ENCODE results near the gene F2RL1.
"Not testable (repeated sequence)": the region's sequence is repeated elsewhere in the genome, so short reads cannot be mapped to it uniquely, and the experiment has no call there.

The F2RL1 gene

DNA sequence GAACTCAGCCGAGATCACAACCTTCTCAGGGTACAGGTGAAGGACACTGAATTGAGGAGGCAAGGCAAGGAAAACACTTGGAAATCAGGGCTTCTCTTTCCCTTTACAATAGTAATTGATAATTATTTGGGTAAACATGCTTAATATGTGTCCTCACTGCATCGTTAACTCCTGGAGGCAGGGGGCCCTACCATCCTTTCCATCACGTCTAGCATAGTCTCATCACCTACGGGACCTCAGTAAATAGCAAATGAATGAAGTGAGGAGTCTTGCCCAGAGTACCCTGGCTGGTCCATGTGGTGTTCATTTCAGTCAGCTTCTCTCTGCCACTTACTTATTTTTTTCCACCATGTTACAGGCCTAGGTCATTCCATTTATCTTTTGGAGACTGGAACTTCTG is 2.3 kb downstream of the F2RL1 start:
- Histone ChIP-seq H3K4me1 (ENCODE audit: control insufficient read depth, low read length) (no peaks in the 10 kb centered on the region), H3K27me3 (ENCODE audit: control insufficient read depth, low read length) (peaks cover 8% of the 10 kb centered on the region), H3K27ac (ENCODE audit: low read depth, low read length) (no peak overlapping the region), H3K4me2 (ENCODE audit: low read length) (no peak overlapping the region), H3K36me3 (ENCODE audit: control insufficient read depth, low read length) (no peaks in the 10 kb centered on the region), H3K4me3 (ENCODE audit: low read length) (no peak overlapping the region), H3K79me2 (ENCODE audit: control insufficient read depth, low read length) (no peaks in the 10 kb centered on the region), H3K9me2 (replicated peaks; ENCODE audit: control insufficient read depth, low read length) (no peaks in the 10 kb centered on the region), H3F3A (ENCODE audit: control insufficient read depth, insufficient read depth) (no peaks in the 10 kb centered on the region), H4K20me1 (ENCODE audit: control insufficient read depth, insufficient read depth, low read depth, low read length) (no peaks in the 10 kb centered on the region), H3K9me3 (ENCODE audit: control insufficient read depth, insufficient read depth, low read length) (no peaks in the 10 kb centered on the region)
- TF ChIP-seq, protein P1, sequence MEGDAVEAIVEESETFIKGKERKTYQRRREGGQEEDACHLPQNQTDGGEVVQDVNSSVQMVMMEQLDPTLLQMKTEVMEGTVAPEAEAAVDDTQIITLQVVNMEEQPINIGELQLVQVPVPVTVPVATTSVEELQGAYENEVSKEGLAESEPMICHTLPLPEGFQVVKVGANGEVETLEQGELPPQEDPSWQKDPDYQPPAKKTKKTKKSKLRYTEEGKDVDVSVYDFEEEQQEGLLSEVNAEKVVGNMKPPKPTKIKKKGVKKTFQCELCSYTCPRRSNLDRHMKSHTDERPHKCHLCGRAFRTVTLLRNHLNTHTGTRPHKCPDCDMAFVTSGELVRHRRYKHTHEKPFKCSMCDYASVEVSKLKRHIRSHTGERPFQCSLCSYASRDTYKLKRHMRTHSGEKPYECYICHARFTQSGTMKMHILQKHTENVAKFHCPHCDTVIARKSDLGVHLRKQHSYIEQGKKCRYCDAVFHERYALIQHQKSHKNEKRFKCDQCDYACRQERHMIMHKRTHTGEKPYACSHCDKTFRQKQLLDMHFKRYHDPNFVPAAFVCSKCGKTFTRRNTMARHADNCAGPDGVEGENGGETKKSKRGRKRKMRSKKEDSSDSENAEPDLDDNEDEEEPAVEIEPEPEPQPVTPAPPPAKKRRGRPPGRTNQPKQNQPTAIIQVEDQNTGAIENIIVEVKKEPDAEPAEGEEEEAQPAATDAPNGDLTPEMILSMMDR (IDR thresholded peaks at IDR 0.05; ENCODE audit: low read depth, low read length, poor library complexity, severe bottlenecking): no peak
- no peak; the same call in 1 of the 2 replicates for TF ChIP-seq EZH2phosphoT487 (IDR thresholded peaks at IDR 0.05; ENCODE audit: borderline replicate concordance, low read length)

DNA sequence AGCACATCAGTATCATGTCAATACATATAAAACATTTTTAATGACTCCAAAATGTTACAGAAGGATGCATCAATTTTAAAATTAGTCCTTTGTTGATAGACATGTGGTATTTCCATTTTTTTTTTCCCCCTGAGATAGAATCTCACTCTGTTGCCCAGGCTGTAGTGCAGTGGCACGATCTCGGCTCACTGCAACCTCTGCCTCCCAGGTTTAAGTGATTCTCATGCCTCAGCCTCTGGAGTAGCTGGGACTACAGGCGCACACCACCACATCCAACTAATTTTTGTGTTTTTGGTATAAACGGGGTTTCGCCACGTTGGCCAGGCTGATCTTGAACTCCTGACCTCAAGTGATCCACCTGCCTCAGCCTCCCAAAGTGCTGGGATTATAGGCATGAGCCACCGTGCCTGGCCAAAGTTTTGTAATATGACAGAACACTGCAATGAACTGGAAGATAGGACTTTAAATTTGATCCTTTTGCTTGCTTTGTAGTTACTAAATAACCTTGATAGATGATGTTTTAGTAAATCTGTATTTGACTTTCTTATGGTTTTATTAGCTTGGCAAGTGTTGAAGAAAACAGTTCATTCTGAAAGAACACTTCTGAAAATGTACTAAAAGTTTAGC is 3.4 kb downstream of the F2RL1 start:
- not testable (repeated sequence) for H3K4me2 ChIP-seq (ENCODE audit: low read length); H3K4me3 ChIP-seq (ENCODE audit: low read length); H3K27ac ChIP-seq (ENCODE audit: low read depth, low read length); H3K27me3 ChIP-seq (ENCODE audit: control insufficient read depth, low read length); H4K20me1 ChIP-seq (ENCODE audit: control insufficient read depth, insufficient read depth, low read depth, low read length); H3K79me2 ChIP-seq (ENCODE audit: control insufficient read depth, low read length); H3K9me2 ChIP-seq (replicated peaks; ENCODE audit: control insufficient read depth, low read length); H3K4me1 ChIP-seq (ENCODE audit: control insufficient read depth, low read length); H3K36me3 ChIP-seq (ENCODE audit: control insufficient read depth, low read length); H3K9me3 ChIP-seq (ENCODE audit: control insufficient read depth, insufficient read depth, low read length); H3F3A ChIP-seq (ENCODE audit: control insufficient read depth, insufficient read depth)

DNA sequence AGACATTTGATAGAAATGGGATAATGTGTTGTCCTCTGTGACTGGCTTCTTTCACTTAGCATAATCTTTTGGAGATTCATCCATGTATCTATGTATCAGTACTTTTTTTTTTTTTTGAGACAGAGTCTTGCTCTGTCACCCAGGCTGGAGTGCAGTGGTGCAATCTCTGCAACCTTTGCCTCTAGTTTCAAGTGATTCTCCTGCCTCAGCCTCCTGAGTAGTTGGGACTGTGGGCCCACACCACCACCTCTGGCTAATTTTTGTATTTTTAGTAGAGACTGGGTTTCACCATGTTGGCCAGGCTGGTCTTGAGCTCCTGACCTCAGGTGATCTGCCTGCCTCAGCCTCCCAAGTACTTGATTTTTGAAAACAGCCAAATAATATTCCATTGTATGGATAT is 7.6 kb downstream of the F2RL1 start:
- not testable (repeated sequence) for H3K9me2 ChIP-seq (replicated peaks; ENCODE audit: control insufficient read depth, low read length); H3F3A ChIP-seq (ENCODE audit: control insufficient read depth, insufficient read depth); H3K27ac ChIP-seq (ENCODE audit: low read depth, low read length); H3K27me3 ChIP-seq (ENCODE audit: control insufficient read depth, low read length); H4K20me1 ChIP-seq (ENCODE audit: control insufficient read depth, insufficient read depth, low read depth, low read length); H3K4me3 ChIP-seq (ENCODE audit: low read length); H3K79me2 ChIP-seq (ENCODE audit: control insufficient read depth, low read length); H3K4me1 ChIP-seq (ENCODE audit: control insufficient read depth, low read length); H3K4me2 ChIP-seq (ENCODE audit: low read length); H3K36me3 ChIP-seq (ENCODE audit: control insufficient read depth, low read length); H3K9me3 ChIP-seq (ENCODE audit: control insufficient read depth, insufficient read depth, low read length)

DNA sequence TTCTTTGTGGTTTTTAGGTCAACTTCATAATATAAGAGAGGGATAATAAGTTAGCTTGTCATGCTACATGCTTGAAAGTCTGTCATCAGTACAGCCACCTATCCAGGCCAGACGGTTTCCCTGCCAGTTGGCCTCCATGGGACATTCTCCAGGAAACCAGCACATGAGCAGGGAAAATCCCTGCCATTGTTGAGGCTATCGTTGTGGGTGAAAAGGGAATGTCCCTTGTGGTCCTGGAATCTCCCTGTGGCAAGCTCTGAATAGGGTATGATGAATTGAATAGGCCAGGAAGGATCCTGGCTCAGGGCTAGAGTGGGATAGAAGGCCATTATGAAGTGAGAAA is 12.3 kb downstream of the F2RL1 start:
- Histone ChIP-seq H3K4me3 (ENCODE audit: low read length) (no peak overlapping the region), H3K36me3 (ENCODE audit: control insufficient read depth, low read length) (no peaks in the 10 kb centered on the region), H3K9me2 (replicated peaks; ENCODE audit: control insufficient read depth, low read length) (no peaks in the 10 kb centered on the region), H3K4me1 (ENCODE audit: control insufficient read depth, low read length) (no peaks in the 10 kb centered on the region), H3K27me3 (ENCODE audit: control insufficient read depth, low read length) (no peaks in the 10 kb centered on the region), H3K79me2 (ENCODE audit: control insufficient read depth, low read length) (no peaks in the 10 kb centered on the region), H4K20me1 (ENCODE audit: control insufficient read depth, insufficient read depth, low read depth, low read length) (no peaks in the 10 kb centered on the region), H3K27ac (ENCODE audit: low read depth, low read length) (no peak overlapping the region), H3K4me2 (ENCODE audit: low read length) (no peak overlapping the region), H3K9me3 (ENCODE audit: control insufficient read depth, insufficient read depth, low read length) (no peaks in the 10 kb centered on the region), H3F3A (ENCODE audit: control insufficient read depth, insufficient read depth) (no peaks in the 10 kb centered on the region)
- TF ChIP-seq, protein P1 (IDR thresholded peaks at IDR 0.05; ENCODE audit: low read depth, low read length, poor library complexity, severe bottlenecking): no peak
- no peak for TF ChIP-seq EZH2phosphoT487 (IDR thresholded peaks at IDR 0.05; ENCODE audit: borderline replicate concordance, low read length)

All from DOHH2 (cell line).